Measurements from ENCODE around the gene AOPEP.

- TF ChIP-seq, protein P1, sequence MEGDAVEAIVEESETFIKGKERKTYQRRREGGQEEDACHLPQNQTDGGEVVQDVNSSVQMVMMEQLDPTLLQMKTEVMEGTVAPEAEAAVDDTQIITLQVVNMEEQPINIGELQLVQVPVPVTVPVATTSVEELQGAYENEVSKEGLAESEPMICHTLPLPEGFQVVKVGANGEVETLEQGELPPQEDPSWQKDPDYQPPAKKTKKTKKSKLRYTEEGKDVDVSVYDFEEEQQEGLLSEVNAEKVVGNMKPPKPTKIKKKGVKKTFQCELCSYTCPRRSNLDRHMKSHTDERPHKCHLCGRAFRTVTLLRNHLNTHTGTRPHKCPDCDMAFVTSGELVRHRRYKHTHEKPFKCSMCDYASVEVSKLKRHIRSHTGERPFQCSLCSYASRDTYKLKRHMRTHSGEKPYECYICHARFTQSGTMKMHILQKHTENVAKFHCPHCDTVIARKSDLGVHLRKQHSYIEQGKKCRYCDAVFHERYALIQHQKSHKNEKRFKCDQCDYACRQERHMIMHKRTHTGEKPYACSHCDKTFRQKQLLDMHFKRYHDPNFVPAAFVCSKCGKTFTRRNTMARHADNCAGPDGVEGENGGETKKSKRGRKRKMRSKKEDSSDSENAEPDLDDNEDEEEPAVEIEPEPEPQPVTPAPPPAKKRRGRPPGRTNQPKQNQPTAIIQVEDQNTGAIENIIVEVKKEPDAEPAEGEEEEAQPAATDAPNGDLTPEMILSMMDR (IDR thresholded peaks at IDR 0.05; ENCODE audit: low read depth, low read length) = no peak
- TF ChIP-seq EZH2phosphoT487 (IDR thresholded peaks at IDR 0.05; ENCODE audit: low read depth) = no peak
These were observed 190.5 kb downstream of the AOPEP start for GRCh38 chr9:94916956-94917355.

Data from OCI-LY3 (cell line).